Measurements from ENCODE around the gene CLMN.

Gene CLMN

GRCh38 chr14:95156161-95157047 is 163.3 kb downstream of the CLMN start:
- peaks cover 17% of the 10 kb centered on the region for H3K4me1 ChIP-seq (ENCODE audit: insufficient read depth, low read length)
- no peaks in the 10 kb centered on the region for H3K36me3 ChIP-seq (ENCODE audit: insufficient read depth, low read length)
- no peaks in the 10 kb centered on the region for H3K27me3 ChIP-seq (ENCODE audit: insufficient read depth, low read length)
- no peaks in the 10 kb centered on the region for H3K9me3 ChIP-seq (ENCODE audit: low read length)
- peak overlapping the region; percentile 78 for H2AFZ ChIP-seq (ENCODE audit: low read depth, low read length)
- peak overlapping the region; percentile 65 for H3K4me3 ChIP-seq (ENCODE audit: low read length)

- no peaks in the 10 kb centered on the region for H3K36me3 ChIP-seq (ENCODE audit: insufficient read depth, low read length)
- H2AFZ ChIP-seq (ENCODE audit: low read depth, low read length) = no peak overlapping the region
- H3K27me3 ChIP-seq (ENCODE audit: insufficient read depth, low read length) = no peaks in the 10 kb centered on the region
- H3K4me1 ChIP-seq (ENCODE audit: insufficient read depth, low read length) = peaks cover 17% of the 10 kb centered on the region
- H3K4me3 ChIP-seq (ENCODE audit: low read length) = peak overlapping the region; percentile 65
- no peaks in the 10 kb centered on the region for H3K9me3 ChIP-seq (ENCODE audit: low read length)
Measured at GRCh38 chr14:95155045-95155444, 164.7 kb downstream of the CLMN start.

GRCh38 chr14:95153866-95154265 is 165.8 kb downstream of the CLMN start:
- Histone ChIP-seq H3K4me3 (ENCODE audit: low read length) (no peak overlapping the region), H3K27me3 (ENCODE audit: insufficient read depth, low read length) (no peaks in the 10 kb centered on the region), H3K4me1 (ENCODE audit: insufficient read depth, low read length) (peaks cover 17% of the 10 kb centered on the region), H3K9me3 (ENCODE audit: low read length) (no peaks in the 10 kb centered on the region), H3K36me3 (ENCODE audit: insufficient read depth, low read length) (no peaks in the 10 kb centered on the region), H2AFZ (ENCODE audit: low read depth, low read length) (no peak overlapping the region)

GRCh38 chr14:95151561-95151960 is 168.1 kb downstream of the CLMN start:
- no peak overlapping the region for H3K4me3 ChIP-seq (ENCODE audit: low read length)
- no peak overlapping the region for H2AFZ ChIP-seq (ENCODE audit: low read depth, low read length)
- peaks cover under 1% of the 10 kb centered on the region for H3K9me3 ChIP-seq (ENCODE audit: low read length)
- H3K27me3 ChIP-seq (ENCODE audit: insufficient read depth, low read length) = no peaks in the 10 kb centered on the region
- no peaks in the 10 kb centered on the region for H3K36me3 ChIP-seq (ENCODE audit: insufficient read depth, low read length)
- H3K4me1 ChIP-seq (ENCODE audit: insufficient read depth, low read length) = peaks cover 15% of the 10 kb centered on the region

GRCh38 chr14:95150910-95151309 is 168.8 kb downstream of the CLMN start:
- Histone ChIP-seq H3K27me3 (ENCODE audit: insufficient read depth, low read length) (no peaks in the 10 kb centered on the region), H2AFZ (ENCODE audit: low read depth, low read length) (no peak overlapping the region), H3K36me3 (ENCODE audit: insufficient read depth, low read length) (no peaks in the 10 kb centered on the region), H3K4me3 (ENCODE audit: low read length) (no peak overlapping the region), H3K4me1 (ENCODE audit: insufficient read depth, low read length) (peaks cover 10% of the 10 kb centered on the region), H3K9me3 (ENCODE audit: low read length) (peaks cover 4% of the 10 kb centered on the region)

GRCh38 chr14:95149441-95149840 is 170.3 kb downstream of the CLMN start:
- H2AFZ ChIP-seq (ENCODE audit: low read depth, low read length) = no peak overlapping the region
- H3K9me3 ChIP-seq (ENCODE audit: low read length) = peaks cover 6% of the 10 kb centered on the region
- no peaks in the 10 kb centered on the region for H3K36me3 ChIP-seq (ENCODE audit: insufficient read depth, low read length)
- no peak overlapping the region for H3K4me3 ChIP-seq (ENCODE audit: low read length)
- H3K4me1 ChIP-seq (ENCODE audit: insufficient read depth, low read length) = no peaks in the 10 kb centered on the region
- no peaks in the 10 kb centered on the region for H3K27me3 ChIP-seq (ENCODE audit: insufficient read depth, low read length)

GRCh38 chr14:95147597-95147996 is 172.1 kb downstream of the CLMN start:
- Histone ChIP-seq H2AFZ (ENCODE audit: low read depth, low read length) (no peak overlapping the region), H3K36me3 (ENCODE audit: insufficient read depth, low read length) (no peaks in the 10 kb centered on the region), H3K4me3 (ENCODE audit: low read length) (no peak overlapping the region), H3K4me1 (ENCODE audit: insufficient read depth, low read length) (no peaks in the 10 kb centered on the region), H3K27me3 (ENCODE audit: insufficient read depth, low read length) (no peaks in the 10 kb centered on the region), H3K9me3 (ENCODE audit: low read length) (peaks cover 6% of the 10 kb centered on the region)

- no peak overlapping the region for H3K4me3 ChIP-seq (ENCODE audit: low read length)
- H2AFZ ChIP-seq (ENCODE audit: low read depth, low read length) = no peak overlapping the region
- H3K4me1 ChIP-seq (ENCODE audit: insufficient read depth, low read length) = no peaks in the 10 kb centered on the region
- H3K36me3 ChIP-seq (ENCODE audit: insufficient read depth, low read length) = no peaks in the 10 kb centered on the region
- peaks cover 6% of the 10 kb centered on the region for H3K9me3 ChIP-seq (ENCODE audit: low read length)
- H3K27me3 ChIP-seq (ENCODE audit: insufficient read depth, low read length) = no peaks in the 10 kb centered on the region
Measured at GRCh38 chr14:95146079-95146771, 173.5 kb downstream of the CLMN start.

GRCh38 chr14:95144849-95145248 is 174.9 kb downstream of the CLMN start:
- Histone ChIP-seq H3K4me1 (ENCODE audit: insufficient read depth, low read length) (peaks cover 3% of the 10 kb centered on the region), H3K36me3 (ENCODE audit: insufficient read depth, low read length) (peaks cover 4% of the 10 kb centered on the region), H2AFZ (ENCODE audit: low read depth, low read length) (no peak overlapping the region), H3K4me3 (ENCODE audit: low read length) (no peak overlapping the region), H3K9me3 (ENCODE audit: low read length) (peaks cover 6% of the 10 kb centered on the region), H3K27me3 (ENCODE audit: insufficient read depth, low read length) (no peaks in the 10 kb centered on the region)

- H3K27me3 ChIP-seq (ENCODE audit: insufficient read depth, low read length) = no peaks in the 10 kb centered on the region
- no peak overlapping the region for H2AFZ ChIP-seq (ENCODE audit: low read depth, low read length)
- peaks cover 6% of the 10 kb centered on the region for H3K9me3 ChIP-seq (ENCODE audit: low read length)
- H3K4me1 ChIP-seq (ENCODE audit: insufficient read depth, low read length) = peaks cover 8% of the 10 kb centered on the region
- H3K36me3 ChIP-seq (ENCODE audit: insufficient read depth, low read length) = peaks cover 4% of the 10 kb centered on the region
- no peak overlapping the region for H3K4me3 ChIP-seq (ENCODE audit: low read length)
Measured at GRCh38 chr14:95143808-95144620, 175.7 kb downstream of the CLMN start.

GRCh38 chr14:95142208-95142607 is 177.5 kb downstream of the CLMN start:
- Histone ChIP-seq H3K36me3 (ENCODE audit: insufficient read depth, low read length) (peaks cover 4% of the 10 kb centered on the region), H3K9me3 (ENCODE audit: low read length) (peaks cover 6% of the 10 kb centered on the region), H3K27me3 (ENCODE audit: insufficient read depth, low read length) (no peaks in the 10 kb centered on the region), H3K4me3 (ENCODE audit: low read length) (no peak overlapping the region), H3K4me1 (ENCODE audit: insufficient read depth, low read length) (peaks cover 22% of the 10 kb centered on the region), H2AFZ (ENCODE audit: low read depth, low read length) (no peak overlapping the region)

GRCh38 chr14:95141684-95142083 is 178.0 kb downstream of the CLMN start:
- H3K9me3 ChIP-seq (ENCODE audit: low read length) = peaks cover 6% of the 10 kb centered on the region
- H3K4me3 ChIP-seq (ENCODE audit: low read length) = no peak overlapping the region
- H3K27me3 ChIP-seq (ENCODE audit: insufficient read depth, low read length) = no peaks in the 10 kb centered on the region
- H3K36me3 ChIP-seq (ENCODE audit: insufficient read depth, low read length) = peaks cover 4% of the 10 kb centered on the region
- H2AFZ ChIP-seq (ENCODE audit: low read depth, low read length) = no peak overlapping the region
- H3K4me1 ChIP-seq (ENCODE audit: insufficient read depth, low read length) = peaks cover 22% of the 10 kb centered on the region
